MM.1S (cell line): ENCODE data around the gene PIK3C3.

Experiments
- EZH2phosphoT487 ChIP-seq: fragments of 300-600 bp; sonication (generic); IDR thresholded peaks from 2 replicates; pipeline ENCODE4 v1.6.1; 2018; ENCODE audit warnings: antibody characterized with exemption, low read length
- TF ChIP-seq, protein P1 (sequence below): fragments of 300-600 bp; sonication (generic); IDR thresholded peaks from 2 replicates; pipeline ENCODE4 v1.5.1; 2016; ENCODE audit warnings: antibody characterized with exemption, low read length, mixed read lengths

DNA sequence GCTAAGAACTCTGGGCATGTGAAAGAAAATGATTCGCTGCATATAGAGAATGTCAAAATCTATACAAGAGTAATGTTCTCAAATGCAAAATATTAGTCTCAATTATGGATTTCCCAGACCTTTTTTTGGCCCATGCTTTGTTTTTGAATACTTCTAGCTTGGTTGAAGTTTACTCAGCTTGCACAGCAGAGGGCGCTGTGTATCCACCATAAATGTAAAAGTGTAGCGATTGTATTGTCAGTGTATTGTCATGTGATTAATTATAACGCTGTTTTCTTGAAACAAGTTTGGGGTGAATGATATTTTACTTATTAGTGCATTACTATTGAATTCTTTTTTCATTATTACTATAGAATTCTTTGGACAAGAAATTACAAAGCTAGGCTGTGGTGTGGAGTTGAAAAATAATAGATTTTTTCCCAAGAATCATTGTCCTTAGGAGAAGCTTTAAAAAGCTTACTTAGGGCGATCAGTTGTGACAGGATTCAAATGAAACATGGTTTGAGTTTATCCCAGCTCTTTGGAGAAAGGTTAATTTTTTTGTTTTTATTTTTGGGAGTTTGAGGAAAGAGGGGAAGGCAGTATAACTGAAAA is 98.3 kb downstream of the PIK3C3 start:
- TF ChIP-seq EZH2phosphoT487, result no peak
- TF ChIP-seq, protein P1, sequence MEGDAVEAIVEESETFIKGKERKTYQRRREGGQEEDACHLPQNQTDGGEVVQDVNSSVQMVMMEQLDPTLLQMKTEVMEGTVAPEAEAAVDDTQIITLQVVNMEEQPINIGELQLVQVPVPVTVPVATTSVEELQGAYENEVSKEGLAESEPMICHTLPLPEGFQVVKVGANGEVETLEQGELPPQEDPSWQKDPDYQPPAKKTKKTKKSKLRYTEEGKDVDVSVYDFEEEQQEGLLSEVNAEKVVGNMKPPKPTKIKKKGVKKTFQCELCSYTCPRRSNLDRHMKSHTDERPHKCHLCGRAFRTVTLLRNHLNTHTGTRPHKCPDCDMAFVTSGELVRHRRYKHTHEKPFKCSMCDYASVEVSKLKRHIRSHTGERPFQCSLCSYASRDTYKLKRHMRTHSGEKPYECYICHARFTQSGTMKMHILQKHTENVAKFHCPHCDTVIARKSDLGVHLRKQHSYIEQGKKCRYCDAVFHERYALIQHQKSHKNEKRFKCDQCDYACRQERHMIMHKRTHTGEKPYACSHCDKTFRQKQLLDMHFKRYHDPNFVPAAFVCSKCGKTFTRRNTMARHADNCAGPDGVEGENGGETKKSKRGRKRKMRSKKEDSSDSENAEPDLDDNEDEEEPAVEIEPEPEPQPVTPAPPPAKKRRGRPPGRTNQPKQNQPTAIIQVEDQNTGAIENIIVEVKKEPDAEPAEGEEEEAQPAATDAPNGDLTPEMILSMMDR, result peak; percentile 82
